Neural cell (in vitro differentiated cells): Measurements from ENCODE around the gene CNOT4.

Experiments used
- CTCF ChIP-seq: fragments of 450-650 bp; IDR thresholded peaks from 2 replicates; pipeline ENCODE4 v1.5.1; 2014; ENCODE audit warnings: antibody characterized with exemption, mild to moderate bottlenecking, moderate library complexity; ENCODE audit not compliant: poor library complexity, severe bottlenecking
- EP300 ChIP-seq: fragments of 450-650 bp; conservative IDR thresholded peaks from 2 replicates; pipeline ENCODE4 v1.6.1; 2014; ENCODE audit warnings: antibody characterized with exemption, mild to moderate bottlenecking, moderate library complexity; ENCODE audit not compliant: poor library complexity, severe bottlenecking
- EZH2 ChIP-seq: fragments of 200-600, 300-800 bp; shearing (Covaris generic), sonication (generic); IDR thresholded peaks from 2 replicates; pipeline ENCODE4 v1.6.1; 2014; ENCODE audit warnings: antibody characterized with exemption, low read length, borderline replicate concordance, mild to moderate bottlenecking; ENCODE audit not compliant: insufficient read depth, poor library complexity, severe bottlenecking
- POLR2AphosphoS5 ChIP-seq: IDR thresholded peaks from 2 replicates; pipeline ENCODE4 v1.6.1; 2012

- TF ChIP-seq POLR2AphosphoS5 = no peak
- TF ChIP-seq CTCF = no peak
- no peak for TF ChIP-seq EP300
- TF ChIP-seq EZH2 = no peak
These were observed 31.1 kb upstream of the CNOT4 start for GRCh38 chr7:135541029-135541428.
